Measurements from ENCODE around the gene PDE1C.

PDE1C gene

GRCh38 chr7:31724696-31725095 is 345.5 kb downstream of the PDE1C start:
- no peak for DNase-seq (ENCODE audit: extremely low read depth in 1 of 2, low read depth in 1 of 2)

- no peak for DNase-seq (ENCODE audit: extremely low read depth in 1 of 2, low read depth in 1 of 2)
Measured at GRCh38 chr7:31720366-31720765, 349.8 kb downstream of the PDE1C start.

- DNase-seq (ENCODE audit: extremely low read depth in 1 of 2, low read depth in 1 of 2) = no peak
Measured at GRCh38 chr7:31716355-31716754, 353.9 kb downstream of the PDE1C start.

- no peak for DNase-seq (ENCODE audit: extremely low read depth in 1 of 2, low read depth in 1 of 2)
Measured at GRCh38 chr7:31710171-31710570, 360.0 kb downstream of the PDE1C start.

GRCh38 chr7:31707089-31707488 is 363.1 kb downstream of the PDE1C start:
- DNase-seq (ENCODE audit: extremely low read depth in 1 of 2, low read depth in 1 of 2) = no peak

- DNase-seq (ENCODE audit: extremely low read depth in 1 of 2, low read depth in 1 of 2) = no peak
Measured at GRCh38 chr7:31705377-31705776, 364.8 kb downstream of the PDE1C start.

GRCh38 chr7:31702354-31702753 is 367.9 kb downstream of the PDE1C start:
- no peak for DNase-seq (ENCODE audit: extremely low read depth in 1 of 2, low read depth in 1 of 2)
